WTC11 (cell line): ENCODE results near the gene GPC4. TPM values are rescaled to one million over a fixed set of nuclear protein-coding genes. Genes with fewer than 3 reads are reported as not detected.
A peak's percentile ranks its signal among the peaks of the same experiment; 100 is the strongest.

Experiments used
- ATAC-seq: fragments of 200-7000 bp; cut with Tn5 transposase; 2 replicates; pipeline ENCODE4 v1.10.0; 2021; ENCODE audit warnings: mild to moderate bottlenecking, moderate library complexity
- CTCF ChIA-PET: fragments of 300-600 bp; sonication (Branson Sonifier 250); formaldehyde crosslinking; loops from one replicate; lab custom pipeline; 2021; ENCODE audit warnings: antibody characterized with exemption; lab: Charles Lee
- POLR2A ChIA-PET: fragments of 350-600 bp; sonication (Branson Sonifier 250); formaldehyde crosslinking; loops from one replicate; lab custom pipeline; 2021; ENCODE audit warnings: antibody characterized with exemption; lab: Charles Lee
- DNase-seq: peaks from one replicate; pipeline ENCODE4 v3.0.0; 2021; ENCODE audit warnings: low spot score
- H3K27ac Mint-ChIP-seq: 2 replicates; pipeline ENCODE4 v1.8.0; 2021; ENCODE audit warnings: mixed read lengths
- H3K27me3 Mint-ChIP-seq: 2 replicates; pipeline ENCODE4 v1.8.0; 2021; ENCODE audit warnings: low read depth, mild to moderate bottlenecking, moderate library complexity, mixed read lengths
- H3K36me3 Mint-ChIP-seq: 2 replicates; pipeline ENCODE4 v1.8.0; 2021; ENCODE audit warnings: mixed read lengths
- H3K4me1 Mint-ChIP-seq: 2 replicates; pipeline ENCODE4 v1.8.0; 2022; ENCODE audit warnings: mixed read lengths
- H3K4me3 Mint-ChIP-seq: 2 replicates; pipeline ENCODE4 v1.8.0; 2021; ENCODE audit warnings: mild to moderate bottlenecking, moderate library complexity, mixed read lengths
- H3K9me3 Mint-ChIP-seq: 2 replicates; pipeline ENCODE4 v1.8.0; 2021; ENCODE audit warnings: mixed read lengths
- ATF1 ChIP-seq: sonication (generic); formaldehyde crosslinking; IDR thresholded peaks from 2 replicates; pipeline ENCODE4 v1.8.1; 2023; ENCODE audit warnings: mild to moderate bottlenecking, moderate library complexity, missing genetic modification reagents
- CREB1 ChIP-seq: sonication (generic); formaldehyde crosslinking; IDR thresholded peaks from 2 replicates; pipeline ENCODE4 v1.8.0; 2023; ENCODE audit warnings: mild to moderate bottlenecking, missing genetic modification reagents
- ELF4 ChIP-seq: sonication (generic); formaldehyde crosslinking; IDR thresholded peaks from 2 replicates; pipeline ENCODE4 v1.8.1; 2022; ENCODE audit warnings: low read depth, mild to moderate bottlenecking, moderate library complexity, missing genetic modification reagents
- EMX1 ChIP-seq: fragments of 250-450 bp; sonication (Bioruptor Pico); IDR thresholded peaks from 2 replicates; pipeline ENCODE4 v1.8.0; 2021; ENCODE audit warnings: mild to moderate bottlenecking
- FOXJ3 ChIP-seq: sonication (generic); formaldehyde crosslinking; IDR thresholded peaks from 2 replicates; pipeline ENCODE4 v1.9.0; 2021; ENCODE audit warnings: missing genetic modification reagents, mild to moderate bottlenecking, borderline replicate concordance
- FOXP1 ChIP-seq: sonication (generic); formaldehyde crosslinking; IDR thresholded peaks from 2 replicates; pipeline ENCODE4 v1.8.0; 2022; ENCODE audit warnings: missing genetic modification reagents, mild to moderate bottlenecking, moderate library complexity, borderline replicate concordance
- GRHL2 ChIP-seq: fragments of 250-450 bp; sonication (Bioruptor Pico); IDR thresholded peaks from 2 replicates; pipeline ENCODE4 v1.8.0; 2022; ENCODE audit warnings: mild to moderate bottlenecking, moderate library complexity; ENCODE audit not compliant: insufficient replicate concordance, severe bottlenecking
- GTF2I ChIP-seq: fragments of 250-450 bp; sonication (Bioruptor Pico); conservative IDR thresholded peaks from 2 replicates; pipeline ENCODE4 v1.4.0; 2021; ENCODE audit warnings: mild to moderate bottlenecking
- MYBL2 ChIP-seq: sonication (generic); formaldehyde crosslinking; IDR thresholded peaks from 2 replicates; pipeline ENCODE4 v1.8.1; 2023; ENCODE audit warnings: mild to moderate bottlenecking, moderate library complexity, missing genetic modification reagents
- NFYB ChIP-seq: sonication (generic); formaldehyde crosslinking; conservative IDR thresholded peaks from 2 replicates; pipeline ENCODE4 v1.8.0; 2022; ENCODE audit warnings: low read depth, missing genetic modification reagents
- SMAD3 ChIP-seq: sonication (generic); formaldehyde crosslinking; IDR thresholded peaks from 2 replicates; pipeline ENCODE4 v1.8.0; 2022; ENCODE audit warnings: missing genetic modification reagents, mild to moderate bottlenecking, borderline replicate concordance
- SOX15 ChIP-seq: fragments of 250-450 bp; sonication (Bioruptor Pico); IDR thresholded peaks from 2 replicates; pipeline ENCODE4 v1.9.0; 2021; ENCODE audit warnings: mild to moderate bottlenecking
- TEAD1 ChIP-seq: sonication (generic); formaldehyde crosslinking; IDR thresholded peaks from 2 replicates; pipeline ENCODE4 v1.8.0; 2022; ENCODE audit warnings: mild to moderate bottlenecking, missing genetic modification reagents
- ZNF232 ChIP-seq: sonication (generic); formaldehyde crosslinking; IDR thresholded peaks from 2 replicates; pipeline ENCODE4 v1.8.0; 2022; ENCODE audit warnings: mild to moderate bottlenecking, missing genetic modification reagents
- ZNF416 ChIP-seq: fragments of 250-450 bp; sonication (Bioruptor Pico); IDR thresholded peaks from 2 replicates; pipeline ENCODE4 v1.9.0; 2021; ENCODE audit warnings: mild to moderate bottlenecking, inconsistent platforms
- total RNA-seq: library from RNA; stranded (reverse); gene quantifications from 3 replicates; pipeline ENCODE4 v1.2.3, GENCODE V29; 2021
- TF ChIP-seq, protein P1 (sequence below): sonication (generic); formaldehyde crosslinking; IDR thresholded peaks from 2 replicates; pipeline ENCODE4 v1.8.1; 2022; ENCODE audit warnings: low read depth, mild to moderate bottlenecking, moderate library complexity, missing genetic modification reagents, borderline replicate concordance
- TF ChIP-seq, protein P2 (sequence below): fragments of 250-450 bp; sonication (Bioruptor Pico); IDR thresholded peaks from 2 replicates; pipeline ENCODE4 v2.1.2; 2022; ENCODE audit warnings: mild to moderate bottlenecking, moderate library complexity
- TF ChIP-seq, protein P3 (sequence below): fragments of 250-450 bp; sonication (Bioruptor Pico); IDR thresholded peaks from 2 replicates; pipeline ENCODE4 v1.9.0; 2021; ENCODE audit warnings: mild to moderate bottlenecking
- TF ChIP-seq, protein P4 (sequence below): fragments of 250-450 bp; sonication (Bioruptor Pico); IDR thresholded peaks from 2 replicates; pipeline ENCODE4 v1.9.0; 2021; ENCODE audit warnings: mild to moderate bottlenecking, borderline replicate concordance
- TF ChIP-seq, protein P5 (sequence below): sonication (generic); formaldehyde crosslinking; IDR thresholded peaks from 2 replicates; pipeline ENCODE4 v1.8.0; 2022; ENCODE audit warnings: mild to moderate bottlenecking, missing genetic modification reagents

Gene GPC4
- total RNA-seq, 1 experiment from 2014 or later, result 144 TPM

DNA sequence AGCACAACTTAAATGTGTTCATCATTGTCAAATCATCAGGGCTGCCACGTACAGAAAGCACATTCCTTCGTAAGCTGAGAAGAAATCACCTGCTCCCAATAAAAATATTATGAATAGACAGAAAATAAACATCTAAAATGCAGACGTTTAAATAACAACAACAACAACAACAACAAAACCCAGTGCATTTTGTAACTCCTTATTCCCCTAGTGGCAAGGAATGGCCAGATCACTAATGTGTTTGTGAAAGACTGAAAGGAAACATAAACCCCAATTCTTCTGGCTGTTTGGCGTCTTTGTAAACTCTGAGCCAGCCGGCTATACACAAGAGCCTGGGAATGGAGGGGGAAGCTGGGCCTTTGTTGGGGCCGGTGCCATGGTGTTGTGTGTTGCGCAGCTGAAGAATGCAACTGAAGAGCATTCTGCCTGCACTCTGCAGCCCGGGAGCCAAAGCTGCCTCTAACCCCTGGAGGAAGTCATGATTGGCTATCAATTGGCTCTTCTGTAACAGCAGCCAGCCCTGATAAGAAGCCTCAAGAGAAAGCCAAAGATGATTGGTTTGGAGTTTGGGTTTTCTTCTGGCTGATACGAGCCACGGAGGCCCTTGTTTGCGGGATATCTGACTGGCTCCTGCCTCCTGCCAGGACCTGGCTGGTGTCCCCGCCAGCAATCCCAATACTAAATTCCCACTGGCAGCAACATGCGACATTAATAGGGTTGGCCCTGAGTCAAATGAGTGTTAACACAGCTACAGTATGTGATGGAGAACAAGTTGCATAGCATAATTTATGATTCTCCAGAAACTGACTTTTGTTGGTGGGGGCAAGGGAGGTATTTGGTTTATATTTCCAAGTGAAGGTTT lies 107.4 kb downstream of the GPC4 start (continued):
- TF ChIP-seq ZNF232, result no peak
- TF ChIP-seq, protein P1, sequence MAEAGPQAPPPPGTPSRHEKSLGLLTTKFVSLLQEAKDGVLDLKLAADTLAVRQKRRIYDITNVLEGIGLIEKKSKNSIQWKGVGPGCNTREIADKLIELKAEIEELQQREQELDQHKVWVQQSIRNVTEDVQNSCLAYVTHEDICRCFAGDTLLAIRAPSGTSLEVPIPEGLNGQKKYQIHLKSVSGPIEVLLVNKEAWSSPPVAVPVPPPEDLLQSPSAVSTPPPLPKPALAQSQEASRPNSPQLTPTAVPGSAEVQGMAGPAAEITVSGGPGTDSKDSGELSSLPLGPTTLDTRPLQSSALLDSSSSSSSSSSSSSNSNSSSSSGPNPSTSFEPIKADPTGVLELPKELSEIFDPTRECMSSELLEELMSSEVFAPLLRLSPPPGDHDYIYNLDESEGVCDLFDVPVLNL (CRISPR knock-in tag), result no peak

DNA sequence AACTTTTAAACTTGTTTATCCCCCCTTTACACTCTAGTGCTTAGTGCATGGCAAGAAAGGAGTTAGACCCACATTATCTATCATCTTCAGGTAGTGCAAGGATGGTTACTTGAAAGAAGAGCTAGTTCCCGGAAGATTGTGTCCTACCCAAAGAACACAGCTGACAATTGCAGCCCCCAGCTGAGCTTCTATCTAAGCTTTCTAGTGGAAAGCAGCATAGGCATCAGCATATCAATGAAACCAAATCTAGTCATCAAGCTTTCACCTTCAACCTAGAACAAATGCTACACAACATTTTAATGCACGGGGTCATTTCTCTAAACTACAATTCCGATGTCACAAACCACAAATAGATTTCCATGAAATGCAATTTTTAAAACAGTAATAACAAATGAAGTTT lies 108.2 kb downstream of the GPC4 start:
- Mint-ChIP-seq H3K4me1 (no peaks in the 10 kb centered on the region; the same call in 1 of the 2 replicates), H3K27ac (no peak overlapping the region), H3K4me3 (no peak overlapping the region), H3K9me3 (no peaks in the 10 kb centered on the region), H3K36me3 (peaks cover 35% of the 10 kb centered on the region)
- ATAC-seq, result peak; percentile 29
- POLR2A ChIA-PET, result no interaction called here
- no peak for DNase-seq
- CTCF ChIA-PET, result interaction anchor here (0.6 to 1.4 kb wide), 4 partner anchors 11 to 343 kb away, joined by 3 to 4 read pairs (median 4); no protein-coding TSS in a partner anchor
- TF ChIP-seq, protein P2, sequence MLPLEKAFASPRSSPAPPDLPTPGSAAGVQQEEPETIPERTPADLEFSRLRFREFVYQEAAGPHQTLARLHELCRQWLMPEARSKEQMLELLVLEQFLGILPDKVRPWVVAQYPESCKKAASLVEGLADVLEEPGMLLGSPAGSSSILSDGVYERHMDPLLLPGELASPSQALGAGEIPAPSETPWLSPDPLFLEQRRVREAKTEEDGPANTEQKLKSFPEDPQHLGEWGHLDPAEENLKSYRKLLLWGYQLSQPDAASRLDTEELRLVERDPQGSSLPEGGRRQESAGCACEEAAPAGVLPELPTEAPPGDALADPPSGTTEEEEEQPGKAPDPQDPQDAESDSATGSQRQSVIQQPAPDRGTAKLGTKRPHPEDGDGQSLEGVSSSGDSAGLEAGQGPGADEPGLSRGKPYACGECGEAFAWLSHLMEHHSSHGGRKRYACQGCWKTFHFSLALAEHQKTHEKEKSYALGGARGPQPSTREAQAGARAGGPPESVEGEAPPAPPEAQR (CRISPR knock-in tag), result no peak
- no peak for TF ChIP-seq ELF4 (CRISPR knock-in tag)
- TF ChIP-seq, protein P3, sequence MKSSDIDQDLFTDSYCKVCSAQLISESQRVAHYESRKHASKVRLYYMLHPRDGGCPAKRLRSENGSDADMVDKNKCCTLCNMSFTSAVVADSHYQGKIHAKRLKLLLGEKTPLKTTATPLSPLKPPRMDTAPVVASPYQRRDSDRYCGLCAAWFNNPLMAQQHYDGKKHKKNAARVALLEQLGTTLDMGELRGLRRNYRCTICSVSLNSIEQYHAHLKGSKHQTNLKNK (CRISPR knock-in tag), result no peak
- no peak for TF ChIP-seq GRHL2
- no peak for TF ChIP-seq EMX1 (CRISPR knock-in tag)
- TF ChIP-seq GTF2I (CRISPR knock-in tag), result no peak
- TF ChIP-seq ATF1, result no peak
- TF ChIP-seq CREB1 (CRISPR knock-in tag), result no peak
- no peak for TF ChIP-seq TEAD1 (CRISPR knock-in tag)
- no peak for TF ChIP-seq MYBL2 (CRISPR knock-in tag)
- TF ChIP-seq NFYB (CRISPR knock-in tag), result no peak
- TF ChIP-seq SOX15, result no peak
- no peak for TF ChIP-seq SMAD3 (CRISPR knock-in tag)
- TF ChIP-seq ZNF416 (CRISPR knock-in tag), result no peak
- no peak for TF ChIP-seq FOXJ3 (CRISPR knock-in tag)
- TF ChIP-seq FOXP1, result no peak
- TF ChIP-seq, protein P4, sequence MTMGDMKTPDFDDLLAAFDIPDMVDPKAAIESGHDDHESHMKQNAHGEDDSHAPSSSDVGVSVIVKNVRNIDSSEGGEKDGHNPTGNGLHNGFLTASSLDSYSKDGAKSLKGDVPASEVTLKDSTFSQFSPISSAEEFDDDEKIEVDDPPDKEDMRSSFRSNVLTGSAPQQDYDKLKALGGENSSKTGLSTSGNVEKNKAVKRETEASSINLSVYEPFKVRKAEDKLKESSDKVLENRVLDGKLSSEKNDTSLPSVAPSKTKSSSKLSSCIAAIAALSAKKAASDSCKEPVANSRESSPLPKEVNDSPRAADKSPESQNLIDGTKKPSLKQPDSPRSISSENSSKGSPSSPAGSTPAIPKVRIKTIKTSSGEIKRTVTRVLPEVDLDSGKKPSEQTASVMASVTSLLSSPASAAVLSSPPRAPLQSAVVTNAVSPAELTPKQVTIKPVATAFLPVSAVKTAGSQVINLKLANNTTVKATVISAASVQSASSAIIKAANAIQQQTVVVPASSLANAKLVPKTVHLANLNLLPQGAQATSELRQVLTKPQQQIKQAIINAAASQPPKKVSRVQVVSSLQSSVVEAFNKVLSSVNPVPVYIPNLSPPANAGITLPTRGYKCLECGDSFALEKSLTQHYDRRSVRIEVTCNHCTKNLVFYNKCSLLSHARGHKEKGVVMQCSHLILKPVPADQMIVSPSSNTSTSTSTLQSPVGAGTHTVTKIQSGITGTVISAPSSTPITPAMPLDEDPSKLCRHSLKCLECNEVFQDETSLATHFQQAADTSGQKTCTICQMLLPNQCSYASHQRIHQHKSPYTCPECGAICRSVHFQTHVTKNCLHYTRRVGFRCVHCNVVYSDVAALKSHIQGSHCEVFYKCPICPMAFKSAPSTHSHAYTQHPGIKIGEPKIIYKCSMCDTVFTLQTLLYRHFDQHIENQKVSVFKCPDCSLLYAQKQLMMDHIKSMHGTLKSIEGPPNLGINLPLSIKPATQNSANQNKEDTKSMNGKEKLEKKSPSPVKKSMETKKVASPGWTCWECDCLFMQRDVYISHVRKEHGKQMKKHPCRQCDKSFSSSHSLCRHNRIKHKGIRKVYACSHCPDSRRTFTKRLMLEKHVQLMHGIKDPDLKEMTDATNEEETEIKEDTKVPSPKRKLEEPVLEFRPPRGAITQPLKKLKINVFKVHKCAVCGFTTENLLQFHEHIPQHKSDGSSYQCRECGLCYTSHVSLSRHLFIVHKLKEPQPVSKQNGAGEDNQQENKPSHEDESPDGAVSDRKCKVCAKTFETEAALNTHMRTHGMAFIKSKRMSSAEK, result no peak
- TF ChIP-seq, protein P5, sequence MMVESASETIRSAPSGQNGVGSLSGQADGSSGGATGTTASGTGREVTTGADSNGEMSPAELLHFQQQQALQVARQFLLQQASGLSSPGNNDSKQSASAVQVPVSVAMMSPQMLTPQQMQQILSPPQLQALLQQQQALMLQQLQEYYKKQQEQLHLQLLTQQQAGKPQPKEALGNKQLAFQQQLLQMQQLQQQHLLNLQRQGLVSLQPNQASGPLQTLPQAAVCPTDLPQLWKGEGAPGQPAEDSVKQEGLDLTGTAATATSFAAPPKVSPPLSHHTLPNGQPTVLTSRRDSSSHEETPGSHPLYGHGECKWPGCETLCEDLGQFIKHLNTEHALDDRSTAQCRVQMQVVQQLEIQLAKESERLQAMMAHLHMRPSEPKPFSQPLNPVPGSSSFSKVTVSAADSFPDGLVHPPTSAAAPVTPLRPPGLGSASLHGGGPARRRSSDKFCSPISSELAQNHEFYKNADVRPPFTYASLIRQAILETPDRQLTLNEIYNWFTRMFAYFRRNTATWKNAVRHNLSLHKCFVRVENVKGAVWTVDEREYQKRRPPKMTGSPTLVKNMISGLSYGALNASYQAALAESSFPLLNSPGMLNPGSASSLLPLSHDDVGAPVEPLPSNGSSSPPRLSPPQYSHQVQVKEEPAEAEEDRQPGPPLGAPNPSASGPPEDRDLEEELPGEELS, result no peak
- TF ChIP-seq, all 79 proteins: peak for 0
- no peaks in the 10 kb centered on the region for H3K27me3 Mint-ChIP-seq
